HEK293 (cell line): ENCODE results near the gene BTBD9.

Source experiments
- KLF7 ChIP-seq: fragments of 450-650 bp; formaldehyde crosslinking; IDR thresholded peaks from 2 replicates; pipeline ENCODE4 v1.5.1; 2016; ENCODE audit warnings: missing biosample characterization, missing genetic modification characterization, borderline replicate concordance
- SP2 ChIP-seq: fragments of 450-650 bp; formaldehyde crosslinking; IDR thresholded peaks from 2 replicates; pipeline ENCODE4 v1.5.1; 2016; ENCODE audit warnings: missing biosample characterization, missing genetic modification characterization
- YY1 ChIP-seq: fragments of 450-650 bp; formaldehyde crosslinking; IDR thresholded peaks from 2 replicates; pipeline ENCODE4 v1.5.1; 2018; ENCODE audit warnings: missing biosample characterization, missing genetic modification characterization
- ZBTB20 ChIP-seq: fragments of 450-650 bp; formaldehyde crosslinking; IDR thresholded peaks from 2 replicates; pipeline ENCODE4 v1.5.1; 2016; ENCODE audit warnings: missing biosample characterization, missing genetic modification characterization
- ZBTB8A ChIP-seq: fragments of 450-650 bp; formaldehyde crosslinking; IDR thresholded peaks from 2 replicates; pipeline ENCODE4 v1.5.1; 2016; ENCODE audit warnings: missing biosample characterization, missing genetic modification characterization
- ZEB2 ChIP-seq: fragments of 450-650 bp; formaldehyde crosslinking; IDR thresholded peaks from 2 replicates; pipeline ENCODE4 v1.5.1; 2016; ENCODE audit warnings: missing biosample characterization, missing genetic modification characterization
- ZFP37 ChIP-seq: fragments of 450-650 bp; formaldehyde crosslinking; IDR thresholded peaks from 2 replicates; pipeline ENCODE4 v1.5.1; 2016; ENCODE audit warnings: missing biosample characterization, missing genetic modification characterization
- ZNF423 ChIP-seq: fragments of 450-650 bp; formaldehyde crosslinking; IDR thresholded peaks from 2 replicates; pipeline ENCODE4 v1.5.1; 2016; ENCODE audit warnings: missing biosample characterization, missing genetic modification characterization
- ZNF561 ChIP-seq: fragments of 450-650 bp; IDR thresholded peaks from 2 replicates; pipeline ENCODE4 v1.5.1; 2018; ENCODE audit warnings: missing biosample characterization, missing genetic modification characterization, borderline replicate concordance
- TF ChIP-seq, protein P1 (sequence below): fragments of 450-650 bp; formaldehyde crosslinking; IDR thresholded peaks from 2 replicates; pipeline ENCODE4 v1.5.1; 2017; ENCODE audit warnings: missing biosample characterization, missing genetic modification characterization
- TF ChIP-seq, protein P2 (sequence below): fragments of 450-650 bp; formaldehyde crosslinking; IDR thresholded peaks from 2 replicates; pipeline ENCODE4 v1.5.1; 2016; ENCODE audit warnings: missing biosample characterization, missing genetic modification characterization
- TF ChIP-seq, protein P3 (sequence below): fragments of 450-650 bp; formaldehyde crosslinking; IDR thresholded peaks from 2 replicates; pipeline ENCODE4 v1.5.1; 2016; ENCODE audit warnings: missing biosample characterization, missing genetic modification characterization
- TF ChIP-seq, protein P4 (sequence below): fragments of 450-650 bp; formaldehyde crosslinking; IDR thresholded peaks from 2 replicates; pipeline ENCODE4 v1.5.1; 2017; ENCODE audit warnings: missing biosample characterization, missing genetic modification characterization
- TF ChIP-seq, protein P5 (sequence below): fragments of 450-650 bp; formaldehyde crosslinking; IDR thresholded peaks from 2 replicates; pipeline ENCODE4 v1.5.1; 2016; ENCODE audit warnings: missing biosample characterization, missing genetic modification characterization, borderline replicate concordance

DNA sequence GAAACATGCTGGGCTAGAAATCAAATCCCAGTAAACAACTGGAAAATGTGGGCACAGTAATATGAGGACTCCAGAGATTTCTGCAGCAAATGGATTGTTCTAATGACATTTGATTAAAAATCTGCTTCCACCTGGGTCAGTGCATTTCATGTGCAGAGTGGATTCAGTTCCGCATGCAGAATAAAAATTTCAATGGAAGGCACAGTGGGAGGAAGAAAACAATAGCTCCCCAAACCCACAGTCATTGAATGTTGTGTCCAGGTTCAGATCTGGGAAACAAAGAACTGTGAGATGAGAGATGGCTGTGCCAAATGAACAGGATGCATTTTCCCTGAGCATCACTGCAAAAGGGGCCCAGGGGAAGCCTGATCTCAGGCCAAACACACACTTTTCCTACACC, 403.1 kb downstream of the BTBD9 start:
- TF ChIP-seq, protein P1, sequence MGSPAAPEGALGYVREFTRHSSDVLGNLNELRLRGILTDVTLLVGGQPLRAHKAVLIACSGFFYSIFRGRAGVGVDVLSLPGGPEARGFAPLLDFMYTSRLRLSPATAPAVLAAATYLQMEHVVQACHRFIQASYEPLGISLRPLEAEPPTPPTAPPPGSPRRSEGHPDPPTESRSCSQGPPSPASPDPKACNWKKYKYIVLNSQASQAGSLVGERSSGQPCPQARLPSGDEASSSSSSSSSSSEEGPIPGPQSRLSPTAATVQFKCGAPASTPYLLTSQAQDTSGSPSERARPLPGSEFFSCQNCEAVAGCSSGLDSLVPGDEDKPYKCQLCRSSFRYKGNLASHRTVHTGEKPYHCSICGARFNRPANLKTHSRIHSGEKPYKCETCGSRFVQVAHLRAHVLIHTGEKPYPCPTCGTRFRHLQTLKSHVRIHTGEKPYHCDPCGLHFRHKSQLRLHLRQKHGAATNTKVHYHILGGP: no peak
- TF ChIP-seq ZFP37 (tag by site-specific recombination): no peak
- TF ChIP-seq, protein P2, sequence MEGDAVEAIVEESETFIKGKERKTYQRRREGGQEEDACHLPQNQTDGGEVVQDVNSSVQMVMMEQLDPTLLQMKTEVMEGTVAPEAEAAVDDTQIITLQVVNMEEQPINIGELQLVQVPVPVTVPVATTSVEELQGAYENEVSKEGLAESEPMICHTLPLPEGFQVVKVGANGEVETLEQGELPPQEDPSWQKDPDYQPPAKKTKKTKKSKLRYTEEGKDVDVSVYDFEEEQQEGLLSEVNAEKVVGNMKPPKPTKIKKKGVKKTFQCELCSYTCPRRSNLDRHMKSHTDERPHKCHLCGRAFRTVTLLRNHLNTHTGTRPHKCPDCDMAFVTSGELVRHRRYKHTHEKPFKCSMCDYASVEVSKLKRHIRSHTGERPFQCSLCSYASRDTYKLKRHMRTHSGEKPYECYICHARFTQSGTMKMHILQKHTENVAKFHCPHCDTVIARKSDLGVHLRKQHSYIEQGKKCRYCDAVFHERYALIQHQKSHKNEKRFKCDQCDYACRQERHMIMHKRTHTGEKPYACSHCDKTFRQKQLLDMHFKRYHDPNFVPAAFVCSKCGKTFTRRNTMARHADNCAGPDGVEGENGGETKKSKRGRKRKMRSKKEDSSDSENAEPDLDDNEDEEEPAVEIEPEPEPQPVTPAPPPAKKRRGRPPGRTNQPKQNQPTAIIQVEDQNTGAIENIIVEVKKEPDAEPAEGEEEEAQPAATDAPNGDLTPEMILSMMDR (tag by site-specific recombination): no peak
- no peak for TF ChIP-seq ZBTB8A
- TF ChIP-seq ZNF561 (tag by site-specific recombination): no peak
- no peak for TF ChIP-seq ZNF423 (tag by site-specific recombination)
- no peak for TF ChIP-seq ZEB2 (tag by site-specific recombination)
- TF ChIP-seq, protein P3, sequence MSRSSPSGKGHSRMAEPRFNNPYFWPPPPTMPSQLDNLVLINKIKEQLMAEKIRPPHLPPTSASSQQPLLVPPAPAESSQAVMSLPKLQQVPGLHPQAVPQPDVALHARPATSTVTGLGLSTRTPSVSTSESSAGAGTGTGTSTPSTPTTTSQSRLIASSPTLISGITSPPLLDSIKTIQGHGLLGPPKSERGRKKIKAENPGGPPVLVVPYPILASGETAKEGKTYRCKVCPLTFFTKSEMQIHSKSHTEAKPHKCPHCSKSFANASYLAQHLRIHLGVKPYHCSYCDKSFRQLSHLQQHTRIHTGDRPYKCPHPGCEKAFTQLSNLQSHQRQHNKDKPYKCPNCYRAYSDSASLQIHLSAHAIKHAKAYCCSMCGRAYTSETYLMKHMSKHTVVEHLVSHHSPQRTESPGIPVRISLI: no peak
- TF ChIP-seq, protein P4, sequence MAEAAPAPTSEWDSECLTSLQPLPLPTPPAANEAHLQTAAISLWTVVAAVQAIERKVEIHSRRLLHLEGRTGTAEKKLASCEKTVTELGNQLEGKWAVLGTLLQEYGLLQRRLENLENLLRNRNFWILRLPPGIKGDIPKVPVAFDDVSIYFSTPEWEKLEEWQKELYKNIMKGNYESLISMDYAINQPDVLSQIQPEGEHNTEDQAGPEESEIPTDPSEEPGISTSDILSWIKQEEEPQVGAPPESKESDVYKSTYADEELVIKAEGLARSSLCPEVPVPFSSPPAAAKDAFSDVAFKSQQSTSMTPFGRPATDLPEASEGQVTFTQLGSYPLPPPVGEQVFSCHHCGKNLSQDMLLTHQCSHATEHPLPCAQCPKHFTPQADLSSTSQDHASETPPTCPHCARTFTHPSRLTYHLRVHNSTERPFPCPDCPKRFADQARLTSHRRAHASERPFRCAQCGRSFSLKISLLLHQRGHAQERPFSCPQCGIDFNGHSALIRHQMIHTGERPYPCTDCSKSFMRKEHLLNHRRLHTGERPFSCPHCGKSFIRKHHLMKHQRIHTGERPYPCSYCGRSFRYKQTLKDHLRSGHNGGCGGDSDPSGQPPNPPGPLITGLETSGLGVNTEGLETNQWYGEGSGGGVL (tag by site-specific recombination): no peak
- no peak for TF ChIP-seq YY1 (tag by site-specific recombination)
- TF ChIP-seq KLF7 (tag by site-specific recombination): no peak
- no peak for TF ChIP-seq SP2 (tag by site-specific recombination)
- no peak for TF ChIP-seq ZBTB20 (tag by site-specific recombination)
- TF ChIP-seq, protein P5, sequence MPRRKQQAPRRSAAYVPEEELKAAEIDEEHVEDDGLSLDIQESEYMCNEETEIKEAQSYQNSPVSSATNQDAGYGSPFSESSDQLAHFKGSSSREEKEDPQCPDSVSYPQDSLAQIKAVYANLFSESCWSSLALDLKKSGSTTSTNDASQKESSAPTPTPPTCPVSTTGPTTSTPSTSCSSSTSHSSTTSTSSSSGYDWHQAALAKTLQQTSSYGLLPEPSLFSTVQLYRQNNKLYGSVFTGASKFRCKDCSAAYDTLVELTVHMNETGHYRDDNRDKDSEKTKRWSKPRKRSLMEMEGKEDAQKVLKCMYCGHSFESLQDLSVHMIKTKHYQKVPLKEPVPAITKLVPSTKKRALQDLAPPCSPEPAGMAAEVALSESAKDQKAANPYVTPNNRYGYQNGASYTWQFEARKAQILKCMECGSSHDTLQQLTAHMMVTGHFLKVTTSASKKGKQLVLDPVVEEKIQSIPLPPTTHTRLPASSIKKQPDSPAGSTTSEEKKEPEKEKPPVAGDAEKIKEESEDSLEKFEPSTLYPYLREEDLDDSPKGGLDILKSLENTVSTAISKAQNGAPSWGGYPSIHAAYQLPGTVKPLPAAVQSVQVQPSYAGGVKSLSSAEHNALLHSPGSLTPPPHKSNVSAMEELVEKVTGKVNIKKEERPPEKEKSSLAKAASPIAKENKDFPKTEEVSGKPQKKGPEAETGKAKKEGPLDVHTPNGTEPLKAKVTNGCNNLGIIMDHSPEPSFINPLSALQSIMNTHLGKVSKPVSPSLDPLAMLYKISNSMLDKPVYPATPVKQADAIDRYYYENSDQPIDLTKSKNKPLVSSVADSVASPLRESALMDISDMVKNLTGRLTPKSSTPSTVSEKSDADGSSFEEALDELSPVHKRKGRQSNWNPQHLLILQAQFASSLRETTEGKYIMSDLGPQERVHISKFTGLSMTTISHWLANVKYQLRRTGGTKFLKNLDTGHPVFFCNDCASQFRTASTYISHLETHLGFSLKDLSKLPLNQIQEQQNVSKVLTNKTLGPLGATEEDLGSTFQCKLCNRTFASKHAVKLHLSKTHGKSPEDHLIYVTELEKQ (tag by site-specific recombination): no peak
